Stimulated activated CD8-positive, alpha-beta memory T cell treated with anti-CD3 and anti-CD28 coated beads, Interleukin-12 subunit alpha, Interleukin-12 subunit beta, amount 100 ng/mL, for 4 hours (primary cell): ENCODE data around the gene TFG.
A peak's percentile ranks its signal among the peaks of the same experiment; 100 is the strongest.
"Not testable (repeated sequence)": the region's sequence is repeated elsewhere in the genome, so short reads cannot be mapped to it uniquely, and the experiment has no call there.

Experiments
- DNase-seq: peaks from one replicate; pipeline ENCODE4 v3.0.0-alpha.2; 2020; ENCODE audit warnings: low read depth

The TFG gene

GRCh38 chr3:100708989-100709841 is at the start of gene TFG:
TFG (plus strand) TSS chr3:100709494; CDS start chr3:100713686, 4,192 bp downstream.
- DNase-seq: peak; percentile 95

GRCh38 chr3:100661294-100661693 is 48.0 kb upstream of the TFG start:
- DNase-seq: not testable (repeated sequence)

GRCh38 chr3:100662113-100662823 is 47.0 kb upstream of the TFG start:
- DNase-seq: no peak

DNA sequence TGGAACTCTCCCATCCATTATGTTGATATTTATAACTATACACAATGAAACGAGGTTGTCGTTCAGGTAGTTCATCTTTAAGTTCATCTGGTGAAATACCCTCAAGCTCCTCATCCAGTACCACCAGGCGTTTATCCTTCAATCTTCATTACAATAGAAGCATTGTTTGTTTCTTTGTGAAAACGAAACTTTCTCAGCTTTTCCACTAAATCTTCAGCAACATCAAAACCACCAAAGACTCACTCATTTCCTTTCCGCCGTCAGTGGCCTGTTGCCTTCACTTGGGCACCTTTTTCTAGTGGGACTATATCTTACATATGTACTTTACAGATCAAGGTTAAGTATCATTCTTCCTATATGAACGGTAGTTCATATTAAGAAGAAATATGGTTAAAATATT is 44.1 kb upstream of the TFG start:
- DNase-seq: no peak

GRCh38 chr3:100666699-100667098 is 42.6 kb upstream of the TFG start:
- DNase-seq: not testable (repeated sequence)

GRCh38 chr3:100667316-100667715 is 42.0 kb upstream of the TFG start:
- DNase-seq: not testable (repeated sequence)

GRCh38 chr3:100670995-100671394 is 38.3 kb upstream of the TFG start:
- not testable (repeated sequence) for DNase-seq

DNA sequence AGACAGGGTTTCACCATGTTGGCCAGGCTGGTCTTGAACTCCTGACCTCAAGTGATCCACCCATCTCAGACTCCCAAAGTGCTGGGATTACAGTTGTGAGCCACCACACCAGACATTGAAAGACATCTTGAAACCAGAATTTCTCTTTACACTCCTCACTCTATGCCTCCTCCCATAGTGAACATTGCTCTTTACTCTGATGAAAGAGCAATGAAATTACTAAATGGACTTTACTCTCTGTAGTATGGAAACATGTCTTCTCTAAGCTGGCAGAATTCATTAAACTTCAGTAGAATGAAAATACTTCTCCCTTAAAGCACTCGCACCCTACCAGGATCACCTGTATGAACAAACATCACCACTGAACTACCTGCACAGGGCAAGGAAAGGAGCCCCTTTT is 27.8 kb upstream of the TFG start:
- DNase-seq: no peak

DNA sequence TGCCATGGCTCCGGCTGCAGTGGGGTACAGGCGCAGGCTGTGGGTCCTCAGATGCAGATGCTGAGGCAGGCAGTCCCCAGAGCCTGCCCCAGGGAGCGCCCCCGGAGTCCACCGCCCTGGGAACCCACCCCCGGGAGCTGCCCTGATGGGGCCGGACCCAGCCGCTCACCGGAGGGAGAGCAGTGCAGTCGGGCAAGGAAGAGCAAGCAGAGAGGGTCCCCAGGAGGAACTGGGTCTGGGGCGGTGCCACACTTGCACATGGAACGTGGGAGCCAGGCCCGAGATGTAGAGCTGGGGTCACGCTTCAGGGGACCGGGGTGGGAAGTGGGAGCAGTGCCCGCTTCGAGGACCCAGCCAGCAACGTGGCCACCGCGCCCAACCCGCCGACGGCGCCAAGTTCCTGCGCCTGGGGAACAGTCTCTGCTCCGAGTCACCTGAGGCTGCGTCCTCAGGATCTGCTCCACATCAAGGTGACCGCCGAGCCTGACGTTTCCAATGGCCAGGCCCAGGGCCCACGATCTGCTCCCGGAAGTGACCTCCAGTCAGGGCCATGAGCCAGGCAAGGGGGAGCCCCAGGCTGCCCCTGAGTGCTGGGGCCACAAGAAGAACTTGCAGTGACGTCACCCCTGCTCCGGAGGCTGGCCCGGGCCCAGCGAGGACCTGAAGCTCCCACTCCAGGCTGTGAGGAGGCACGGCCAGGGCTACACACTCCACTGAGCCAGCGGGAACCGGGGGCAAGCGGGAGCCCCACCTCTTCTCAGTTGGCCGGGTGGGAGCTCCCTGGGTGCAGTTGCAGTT is 27.0 kb upstream of the TFG start:
- DNase-seq: no peak

- no peak for DNase-seq
Observed at GRCh38 chr3:100682854-100683760, 26.2 kb upstream of the TFG start.

- no peak for DNase-seq
Observed at GRCh38 chr3:100693225-100693624, 16.1 kb upstream of the TFG start.

DNA sequence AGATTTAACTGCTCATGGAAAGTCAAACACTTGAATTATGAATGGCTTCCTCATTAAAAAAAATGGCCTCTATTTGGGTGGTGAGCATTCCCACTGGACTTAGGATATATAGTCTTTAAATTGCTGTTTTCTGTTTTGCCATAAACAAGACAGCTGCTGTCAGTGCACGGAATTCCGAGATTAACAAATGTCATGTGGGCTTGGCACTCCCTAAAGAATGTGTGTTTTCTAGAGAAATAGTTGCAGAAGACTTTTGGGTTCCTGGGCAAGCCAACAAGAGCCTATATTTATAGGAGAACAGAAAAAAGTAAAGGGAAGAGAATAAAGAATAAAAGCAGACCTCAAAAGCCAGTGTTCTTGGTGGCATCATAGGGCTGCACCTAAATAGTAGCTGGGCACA is 13.6 kb upstream of the TFG start:
- DNase-seq: no peak

DNA sequence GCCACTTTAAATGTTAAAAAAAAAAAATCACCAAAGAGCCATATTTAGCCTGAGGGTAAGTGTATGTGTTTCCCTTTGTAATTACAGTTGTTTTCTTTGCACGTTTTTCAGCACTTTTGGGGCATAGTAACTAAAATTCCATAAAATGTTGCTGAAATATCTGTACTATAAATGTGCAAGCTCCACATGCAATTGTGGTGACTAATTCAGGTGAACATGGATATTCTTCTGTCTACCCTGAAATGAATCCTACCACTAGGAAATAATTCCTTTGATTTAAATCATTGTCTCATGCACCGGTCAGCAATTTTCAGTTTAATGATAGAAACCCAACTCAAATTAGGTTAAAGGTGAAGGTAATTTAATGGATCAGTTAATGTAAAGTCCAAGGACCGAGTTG is 13.1 kb upstream of the TFG start:
- no peak for DNase-seq

GRCh38 chr3:100697172-100697571 is 12.1 kb upstream of the TFG start:
- no peak for DNase-seq

GRCh38 chr3:100697723-100698285 is 11.5 kb upstream of the TFG start:
- DNase-seq: no peak

- no peak for DNase-seq
Observed at GRCh38 chr3:100698736-100699135, 10.6 kb upstream of the TFG start.

DNA sequence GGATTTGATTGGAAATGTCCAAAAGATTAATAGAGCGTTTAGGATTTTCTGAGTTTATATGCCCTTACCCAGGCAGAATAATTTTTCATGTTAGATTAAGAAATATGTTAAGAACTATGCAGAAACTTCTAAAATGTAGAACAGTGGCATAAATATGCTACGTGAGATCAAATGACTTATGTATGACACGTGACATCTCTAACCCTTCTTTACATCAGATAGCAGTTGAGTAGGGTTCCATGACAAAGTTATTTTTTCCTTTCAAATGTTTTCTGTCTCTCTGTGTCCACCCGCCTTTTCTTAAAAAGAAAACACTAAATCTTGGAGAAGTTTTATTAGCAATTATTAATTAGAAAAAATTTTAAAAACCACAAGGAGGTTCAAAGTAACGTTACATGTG is 8.6 kb upstream of the TFG start:
- DNase-seq: no peak

DNA sequence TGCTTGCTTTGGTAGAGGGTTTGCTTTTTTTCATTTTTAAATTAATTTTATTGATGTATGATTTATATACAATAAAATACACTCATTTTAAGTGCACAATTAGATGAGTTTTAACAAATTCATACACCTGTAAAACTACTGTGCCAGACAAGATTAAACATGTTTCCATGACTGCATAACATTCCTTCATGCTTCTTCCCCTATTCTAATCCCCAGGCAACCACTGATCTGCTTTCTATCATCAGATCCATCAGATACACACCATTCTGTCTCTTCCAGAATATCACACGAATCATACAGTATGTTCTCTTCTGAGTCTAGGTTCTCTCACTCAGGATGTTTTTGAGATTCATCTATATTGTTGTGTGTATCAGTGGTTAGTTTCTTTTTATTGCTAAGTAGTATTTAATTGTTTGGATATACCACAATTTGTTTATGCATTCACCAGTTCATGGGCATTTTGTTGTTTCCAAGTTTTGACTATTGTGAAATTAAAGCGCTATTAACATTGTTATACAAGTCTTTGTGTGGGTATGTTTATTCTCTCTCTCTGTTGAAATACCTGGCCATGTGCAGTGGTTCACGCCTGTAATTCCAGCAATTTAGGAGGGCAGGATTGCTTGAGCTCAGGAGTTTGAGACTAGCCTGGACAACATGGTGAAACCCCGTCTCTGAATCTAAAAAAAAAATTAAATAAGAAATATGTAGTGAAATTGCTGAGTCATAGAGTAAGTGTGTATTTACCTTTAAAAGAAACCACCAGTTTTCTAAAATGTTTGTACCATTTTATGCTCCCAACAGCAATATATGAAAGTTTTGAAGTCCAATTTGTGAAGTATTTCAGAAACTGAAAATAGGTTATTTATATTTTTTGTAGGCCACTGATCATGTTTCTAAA is 7.0 kb upstream of the TFG start:
- DNase-seq: no peak

DNA sequence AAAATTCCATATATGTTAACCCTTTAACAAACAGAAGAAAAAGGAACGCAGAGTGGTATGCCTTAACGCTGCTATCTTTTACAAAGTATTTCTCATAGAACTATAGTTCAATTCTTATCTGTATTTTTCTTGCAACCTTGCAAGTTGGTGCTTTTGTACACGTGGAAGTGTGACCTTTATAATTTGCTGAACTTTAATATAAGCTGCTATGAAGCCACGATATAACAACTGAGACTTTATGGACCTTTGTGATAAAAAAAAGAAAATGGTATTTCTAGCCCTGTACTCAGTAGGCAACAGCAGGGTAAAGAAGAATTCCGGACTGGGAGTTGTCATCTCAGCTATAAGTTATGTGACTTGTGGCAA is 6.3 kb upstream of the TFG start:
- no peak for DNase-seq

GRCh38 chr3:100703865-100704264 is 5.4 kb upstream of the TFG start:
- DNase-seq: no peak
